GM18517 (cell line): ENCODE measurements around the gene SAG.

Experiments used
- ATAC-seq: cut with Tn5 transposase; IDR thresholded peaks from one replicate; pipeline ENCODE4 v1.9.1; 2021; ENCODE audit warnings: mild to moderate bottlenecking, moderate library complexity; ENCODE audit not compliant: unreplicated experiment

The SAG gene

DNA sequence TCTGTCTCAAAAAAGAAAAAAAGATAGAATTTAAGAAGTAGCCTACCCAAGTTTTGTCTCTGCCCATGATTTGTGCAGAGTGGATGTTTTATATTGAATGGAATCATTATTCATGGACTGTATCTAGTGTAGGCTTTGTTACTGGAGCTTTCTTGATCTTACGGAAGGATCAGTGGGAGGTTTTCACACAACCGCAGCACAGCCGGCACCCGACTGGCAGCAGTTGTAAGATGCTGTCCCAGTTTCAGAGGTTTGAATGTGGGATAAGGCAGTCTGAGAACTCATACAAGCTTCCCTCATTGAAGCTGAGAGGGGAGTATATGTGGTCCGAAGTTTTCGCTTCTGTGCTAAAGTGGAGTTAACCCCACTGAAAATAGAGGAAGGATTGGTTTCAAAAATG lies 19.7 kb upstream of the SAG start:
- no peak for ATAC-seq

DNA sequence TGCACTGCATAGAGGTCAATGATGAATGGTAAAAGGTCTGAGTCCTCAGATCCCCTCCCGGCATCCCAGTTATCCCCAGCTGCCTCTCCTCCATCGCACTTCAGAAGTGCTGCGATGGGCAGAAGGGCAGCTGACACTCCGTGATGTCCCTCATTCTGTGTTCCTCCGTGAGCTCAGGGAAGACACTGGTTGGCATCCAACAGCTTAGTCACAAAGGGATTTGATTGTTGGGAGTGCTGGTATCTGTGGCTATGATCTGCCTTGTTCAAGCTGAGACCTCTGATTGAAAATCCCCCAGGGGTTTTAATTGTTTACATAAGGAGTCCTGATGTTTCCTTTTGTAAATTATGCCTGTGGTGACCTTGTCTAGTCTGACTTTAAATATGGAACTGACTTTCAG lies 19.0 kb upstream of the SAG start:
- ATAC-seq: no peak

DNA sequence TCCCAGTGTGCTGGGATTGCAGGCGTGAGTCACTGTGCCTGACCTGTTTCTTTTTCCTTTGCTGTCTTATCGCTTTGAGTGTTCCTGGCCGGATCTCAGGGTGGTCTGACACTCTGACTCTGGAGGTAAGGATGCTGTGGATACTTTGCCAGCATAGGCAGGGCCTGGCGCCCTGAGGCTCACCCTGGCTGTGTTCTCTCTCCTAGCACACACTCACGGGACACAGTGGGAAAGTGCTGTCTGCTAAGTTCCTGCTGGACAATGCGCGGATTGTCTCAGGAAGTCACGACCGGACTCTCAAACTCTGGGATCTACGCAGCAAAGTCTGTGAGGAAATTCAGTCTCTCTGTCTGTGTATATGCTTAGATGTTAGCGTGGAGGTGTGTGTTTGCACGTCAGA lies 18.0 kb upstream of the SAG start:
- ATAC-seq: no peak

DNA sequence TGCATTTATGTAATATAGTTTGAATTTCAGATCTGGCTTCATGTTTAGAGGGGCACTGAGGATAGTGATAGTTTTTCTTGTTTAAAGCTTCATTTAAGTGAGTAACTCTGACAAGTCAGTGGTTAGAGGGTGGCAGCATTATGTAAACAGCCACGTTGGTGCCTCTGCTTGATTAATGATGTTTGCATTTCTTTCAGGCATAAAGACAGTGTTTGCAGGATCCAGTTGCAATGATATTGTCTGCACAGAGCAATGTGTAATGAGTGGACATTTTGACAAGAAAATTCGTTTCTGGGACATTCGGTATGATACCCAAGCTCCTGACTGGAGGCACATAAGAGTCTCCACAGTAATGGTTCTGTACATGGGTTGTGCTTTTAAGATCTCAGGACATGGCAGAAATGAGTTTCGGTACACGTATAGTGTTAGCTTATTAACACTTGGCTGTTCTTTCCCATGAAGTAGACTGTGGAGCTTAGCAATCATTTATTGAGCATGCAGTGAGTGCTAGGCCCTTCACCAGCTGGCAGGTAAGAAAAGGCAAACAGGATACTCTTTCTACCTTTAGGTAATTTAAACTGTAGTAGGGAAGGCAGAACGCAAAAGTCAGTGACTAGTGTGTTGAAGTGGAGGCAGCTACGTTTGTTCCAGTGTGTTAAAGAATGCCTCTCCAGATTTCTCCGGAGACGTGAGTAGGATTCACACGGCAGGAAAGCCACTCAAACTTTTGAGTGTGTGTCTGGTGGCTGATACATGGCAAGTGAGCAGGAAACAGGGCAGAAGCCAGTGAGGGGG lies 17.4 kb upstream of the SAG start:
- no peak for ATAC-seq

DNA sequence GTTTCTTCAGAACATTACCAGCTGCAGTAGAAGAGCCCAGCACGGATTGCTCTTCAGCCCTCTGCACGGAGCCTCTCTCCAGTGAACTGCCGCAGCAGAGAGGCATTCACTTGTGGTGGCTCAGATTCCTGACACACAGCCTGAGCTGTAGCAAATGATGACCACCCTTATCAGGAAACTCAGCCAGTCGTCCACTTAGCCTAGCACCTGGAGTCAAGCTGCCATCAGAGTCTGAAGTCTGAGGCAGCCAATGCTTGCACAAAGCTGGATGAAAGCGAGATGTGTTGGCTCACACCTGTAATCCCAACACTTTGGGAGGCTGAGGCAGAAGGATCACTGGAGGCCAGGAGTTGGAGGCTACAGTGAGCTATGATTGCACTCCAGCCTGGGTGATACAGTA lies 11.7 kb upstream of the SAG start:
- no peak for ATAC-seq

DNA sequence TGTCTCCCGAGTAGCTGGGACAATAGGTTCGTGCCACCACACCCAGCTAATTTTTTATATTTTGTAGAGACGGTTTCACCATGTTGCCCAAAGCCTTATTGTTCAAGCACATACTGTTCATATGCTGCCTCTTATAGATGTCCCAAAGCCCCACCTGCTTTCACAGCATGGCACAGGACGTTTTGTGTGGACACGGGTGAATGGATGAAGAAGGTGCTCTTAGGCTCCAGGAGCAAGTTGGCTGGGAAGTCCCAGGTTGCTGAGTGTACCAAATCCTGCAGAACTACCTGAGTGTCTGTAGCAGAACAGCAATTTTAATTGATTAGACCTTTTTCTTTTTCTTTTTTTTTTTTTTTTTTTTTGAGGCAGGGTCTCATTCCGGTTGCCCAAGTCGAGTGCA lies 10.5 kb upstream of the SAG start:
- ATAC-seq: no peak

DNA sequence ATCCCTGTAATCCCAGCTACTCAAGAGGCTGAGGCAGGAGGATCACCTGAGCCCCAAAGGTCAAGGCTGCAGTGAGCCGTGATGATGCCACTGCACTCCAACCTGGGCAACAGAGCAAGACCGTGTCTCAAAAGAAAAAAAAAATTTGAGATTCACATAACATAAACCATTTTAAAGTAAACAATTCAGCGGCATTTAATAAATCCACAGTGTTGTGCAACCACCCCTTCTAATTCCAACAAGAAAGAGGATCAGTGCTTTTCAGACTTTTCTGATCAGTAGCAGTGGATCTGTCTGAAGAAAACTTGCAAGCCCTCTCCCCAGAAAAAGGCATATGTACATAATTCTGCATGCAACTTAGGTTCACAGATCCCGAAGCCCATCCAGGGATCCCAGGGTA lies 7.2 kb upstream of the SAG start:
- no peak for ATAC-seq

DNA sequence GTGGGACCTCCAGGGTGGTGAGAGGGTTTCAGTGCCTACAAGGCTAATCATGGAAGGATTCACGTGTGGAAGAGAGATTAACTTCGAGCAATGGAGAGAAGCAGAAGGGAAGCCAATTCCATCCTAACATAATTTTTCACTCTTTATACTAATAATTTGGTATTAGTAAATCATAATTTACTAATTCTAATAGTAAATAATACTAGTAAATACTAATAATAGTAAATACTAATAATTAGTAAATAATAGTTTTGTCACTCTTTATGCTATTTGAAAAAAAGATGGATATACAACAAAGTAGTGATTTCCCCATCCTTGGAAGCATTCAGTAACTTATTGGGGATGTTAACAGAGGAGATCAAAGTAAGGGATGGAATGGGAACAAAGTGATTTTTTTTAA lies 6.4 kb upstream of the SAG start:
- ATAC-seq: no peak

DNA sequence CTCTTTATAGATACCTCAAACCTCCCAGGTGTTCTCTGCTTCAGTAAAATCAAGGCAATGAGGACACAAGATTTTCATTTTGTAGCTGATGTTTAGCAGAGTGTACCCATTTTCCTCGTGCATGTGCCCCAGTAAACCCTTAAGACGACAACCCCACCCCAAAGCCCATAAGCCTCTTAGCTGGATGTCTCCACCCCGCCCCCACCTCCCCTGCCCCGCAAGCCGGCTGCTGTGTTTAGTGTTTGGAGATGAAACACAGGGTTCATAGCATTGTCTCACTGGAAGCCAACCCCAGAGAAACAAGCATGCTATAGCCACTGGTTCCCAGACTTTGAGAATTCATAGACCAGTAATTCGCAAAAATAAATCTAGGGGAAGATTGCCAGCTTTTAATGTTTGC lies 5.8 kb upstream of the SAG start:
- no peak for ATAC-seq

DNA sequence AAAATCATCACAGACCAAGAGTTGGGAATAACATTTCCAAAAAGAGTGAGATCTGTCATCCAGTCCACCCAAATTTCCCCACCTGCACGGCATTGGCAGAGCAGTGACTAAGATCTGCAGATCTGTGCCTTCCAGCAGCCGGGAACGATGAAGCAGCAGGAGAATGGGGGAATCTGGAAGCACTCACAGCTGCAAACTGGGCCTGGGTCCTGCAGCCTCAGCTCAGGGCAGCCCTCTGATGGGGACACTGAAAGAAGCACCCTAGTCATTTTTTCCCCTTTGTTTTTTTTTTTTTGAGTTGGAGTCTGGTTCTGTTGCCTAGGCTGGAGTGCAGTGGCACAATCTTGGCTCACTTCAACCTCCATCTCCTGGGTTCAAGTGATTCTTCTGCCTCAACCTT lies 4.4 kb upstream of the SAG start:
- ATAC-seq: no peak

DNA sequence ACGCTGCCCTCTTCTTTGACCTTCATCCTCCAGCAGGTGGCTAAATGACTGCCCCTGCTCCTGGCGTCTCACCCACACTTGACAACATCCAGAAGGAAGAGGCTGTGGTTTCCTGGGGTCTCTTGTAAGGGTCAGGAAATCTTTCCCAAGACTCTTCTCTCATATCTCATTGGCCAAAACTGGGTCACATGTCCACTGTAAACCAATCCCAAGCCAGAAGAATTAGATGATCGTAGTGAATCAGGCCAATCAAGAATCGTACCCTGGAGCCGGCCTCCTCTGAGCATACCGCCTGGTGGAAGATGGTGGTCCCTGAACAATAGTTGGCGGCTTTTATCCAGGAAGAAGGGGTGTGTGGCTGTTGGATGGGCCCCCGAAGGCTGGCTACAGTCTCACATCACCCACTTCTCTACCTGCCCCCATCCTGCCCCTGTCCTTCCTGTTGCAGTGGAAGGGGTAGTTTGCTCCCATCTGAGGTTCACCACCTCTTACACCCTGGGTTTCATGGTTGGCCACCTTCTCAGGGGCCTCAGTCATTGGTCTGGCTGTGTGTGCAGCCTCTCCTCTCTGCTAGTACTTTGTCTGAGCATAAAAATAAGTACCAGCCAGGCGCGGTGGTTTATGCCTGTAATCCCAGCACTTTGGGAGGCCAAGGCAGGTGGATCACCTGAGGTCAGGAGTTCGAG lies 3.8 kb downstream of the SAG start:
- no peak for ATAC-seq

DNA sequence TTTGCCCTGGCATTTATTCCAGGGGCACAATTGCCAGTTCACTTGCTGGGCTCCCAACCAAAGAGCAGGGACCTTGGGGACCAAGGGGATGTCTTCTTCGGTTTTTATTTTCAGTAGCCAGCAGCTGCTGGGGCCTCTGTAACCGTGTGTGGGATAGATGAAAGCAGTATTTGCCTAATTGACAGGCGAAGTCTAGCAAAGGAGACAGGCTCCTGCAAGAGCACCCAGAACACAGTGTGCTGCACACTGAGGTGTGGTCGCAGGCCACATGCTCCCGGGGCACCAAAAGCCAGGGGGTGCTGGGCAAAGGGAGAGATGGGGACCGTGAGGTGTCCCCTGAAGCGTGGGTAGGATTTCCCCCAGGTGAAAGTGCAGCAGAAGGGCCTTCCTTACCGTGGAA lies 5.3 kb downstream of the SAG start:
- no peak for ATAC-seq

DNA sequence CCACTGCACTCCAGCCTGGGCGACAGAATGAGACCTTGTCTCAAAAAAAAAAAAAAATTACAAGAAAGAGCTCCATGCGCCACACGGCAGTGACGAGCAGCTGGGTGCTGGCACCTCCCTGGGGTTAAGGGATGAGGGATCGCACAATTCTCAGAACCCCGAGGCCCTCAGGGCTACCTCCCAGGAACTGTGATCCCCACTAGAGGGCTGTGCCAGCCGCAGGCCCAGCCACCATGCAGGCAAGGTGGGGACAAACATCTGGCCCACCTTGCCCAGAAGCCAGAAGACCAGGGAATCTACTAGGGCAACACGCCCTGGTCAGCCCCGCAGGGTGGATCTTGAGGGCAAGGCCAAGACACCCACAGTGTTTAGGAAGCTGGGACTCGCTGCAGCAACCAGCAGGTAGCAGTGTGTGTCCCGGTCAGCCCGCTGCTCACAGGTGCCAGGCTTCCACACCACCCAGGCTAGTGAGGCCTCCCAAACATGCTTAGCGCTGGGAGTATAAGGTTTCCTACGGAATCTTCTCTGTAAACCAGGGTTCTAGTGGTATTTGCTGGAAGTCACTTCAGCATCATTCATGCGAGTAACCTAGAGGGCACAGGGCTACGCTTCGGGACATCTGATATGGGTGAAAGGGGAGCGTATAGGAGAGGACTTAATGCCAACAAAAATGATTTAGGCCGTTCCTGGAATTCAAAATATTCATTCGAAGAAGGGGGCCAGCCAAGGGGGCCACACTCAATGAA lies 6.7 kb downstream of the SAG start:
- ATAC-seq: no peak

DNA sequence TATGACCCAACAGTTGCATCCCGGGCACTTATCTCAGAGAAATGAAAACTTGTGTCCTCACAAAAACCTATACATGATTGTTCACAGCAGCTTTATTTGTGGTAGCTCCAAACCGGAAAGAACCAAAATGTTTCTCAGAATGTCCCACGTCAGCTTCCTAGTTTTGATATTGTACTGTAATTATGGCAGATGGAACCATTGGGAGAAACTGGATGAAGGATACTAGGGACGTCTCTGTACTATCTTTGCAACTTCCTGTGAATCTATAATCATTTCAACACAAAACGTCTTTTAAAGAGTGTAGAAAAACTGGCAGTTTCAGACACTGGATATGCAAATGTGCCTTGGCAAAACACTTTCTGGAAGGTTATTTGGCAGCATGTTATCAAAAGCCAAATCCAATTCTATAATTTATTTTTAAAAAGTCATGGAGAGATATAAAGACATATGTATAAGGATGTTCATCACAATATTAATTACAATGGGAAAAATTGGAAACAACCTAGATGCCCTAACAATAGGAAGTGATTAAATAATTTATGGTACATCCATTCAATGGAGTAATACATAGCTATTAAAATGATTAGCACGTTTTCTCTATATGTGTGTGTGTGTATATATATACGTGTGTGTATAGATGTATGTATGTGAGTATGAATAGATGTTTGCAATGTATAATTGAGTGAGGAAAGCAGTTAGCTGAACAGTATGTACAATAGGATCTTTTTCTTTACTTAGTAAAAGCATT lies 9.8 kb downstream of the SAG start:
- ATAC-seq: no peak

DNA sequence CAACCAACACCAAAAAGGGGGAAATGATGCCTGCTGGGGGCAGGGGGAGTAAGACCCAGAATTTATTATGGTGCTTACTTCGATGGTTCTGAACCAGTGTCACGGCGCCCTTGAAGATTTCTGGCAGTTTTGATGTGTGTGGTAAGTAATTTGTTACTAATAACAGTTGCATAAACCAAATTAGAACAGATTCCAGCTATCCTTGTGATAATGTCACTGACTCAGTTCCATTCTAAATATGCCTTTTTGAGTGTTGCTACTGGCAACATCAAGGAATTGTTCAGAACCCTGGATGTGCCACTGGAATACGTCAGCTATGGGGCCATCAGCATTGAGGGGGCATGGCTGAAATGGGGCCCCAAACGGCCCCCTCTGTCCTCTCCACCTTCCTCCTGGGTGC lies 11.6 kb downstream of the SAG start:
- ATAC-seq: no peak

DNA sequence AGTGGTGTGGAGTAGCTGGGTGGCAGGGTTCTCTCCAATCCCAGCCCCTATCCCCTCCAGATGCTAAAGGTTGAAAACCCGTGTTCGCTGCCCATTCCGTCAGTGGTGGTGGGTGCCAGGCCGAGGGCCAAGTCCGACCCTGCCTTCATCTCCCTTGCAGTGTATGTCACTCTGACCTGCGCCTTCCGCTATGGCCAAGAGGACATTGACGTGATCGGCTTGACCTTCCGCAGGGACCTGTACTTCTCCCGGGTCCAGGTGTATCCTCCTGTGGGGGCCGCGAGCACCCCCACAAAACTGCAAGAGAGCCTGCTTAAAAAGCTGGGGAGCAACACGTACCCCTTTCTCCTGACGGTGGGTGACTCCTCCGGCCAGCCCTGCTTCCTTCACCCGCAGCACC lies 12.9 kb downstream of the SAG start:
- ATAC-seq: no peak

DNA sequence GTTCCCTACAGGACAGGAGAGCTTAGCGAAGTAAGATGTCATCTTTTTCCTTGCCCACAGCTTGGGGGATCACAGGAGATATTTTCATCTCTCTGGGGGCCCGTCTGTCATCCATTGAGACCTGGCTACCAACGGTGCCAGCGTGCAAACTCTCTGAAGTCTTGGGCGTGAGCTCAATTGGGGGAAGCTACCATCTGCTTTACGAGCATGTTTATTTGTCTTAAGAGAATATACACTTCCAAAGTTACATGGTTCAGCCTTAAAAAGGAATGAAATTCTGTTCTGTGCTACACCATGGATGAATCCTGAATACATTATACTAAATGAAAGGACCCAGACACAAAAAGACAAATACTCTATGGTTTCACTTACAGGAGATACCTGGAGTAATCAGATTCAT lies 13.6 kb downstream of the SAG start:
- no peak for ATAC-seq

DNA sequence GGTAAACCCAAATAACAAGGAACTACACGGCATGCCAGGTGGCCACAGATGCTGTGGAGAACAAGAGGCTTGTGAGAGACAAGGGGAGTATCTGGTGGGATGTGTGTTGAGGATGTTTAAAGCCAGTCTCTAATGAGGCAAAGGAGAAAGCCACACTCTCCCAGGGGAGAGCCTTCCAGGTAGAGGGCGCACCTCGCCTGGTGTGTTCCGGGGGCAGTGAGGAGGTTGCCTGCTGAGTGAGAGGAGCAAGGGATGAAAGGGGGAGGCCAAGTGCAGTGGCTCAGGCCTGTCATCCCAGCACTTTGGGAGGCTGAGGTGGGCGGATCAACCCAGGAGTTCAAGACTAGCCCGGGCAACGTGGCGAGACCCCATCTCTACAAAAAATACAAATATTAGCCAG lies 16.2 kb downstream of the SAG start:
- ATAC-seq: no peak

DNA sequence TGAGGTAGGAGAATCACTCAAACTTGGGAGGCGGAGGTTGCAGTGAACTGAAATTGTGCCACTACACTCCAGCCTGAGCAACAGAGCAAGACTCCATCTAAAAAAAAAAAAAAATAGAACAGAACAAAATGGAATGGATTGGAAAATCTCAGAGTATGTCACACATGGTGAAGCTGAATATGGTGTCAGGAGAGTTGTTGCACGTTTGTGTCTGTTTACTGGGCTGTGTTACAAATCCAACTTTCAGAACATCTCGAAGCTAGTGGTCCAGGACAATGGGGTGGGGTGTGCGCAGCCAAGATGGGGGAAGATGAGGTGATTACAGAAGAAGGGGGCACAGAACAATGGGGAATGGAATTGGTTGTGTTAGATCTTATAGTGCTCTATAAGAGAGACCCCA lies 17.6 kb downstream of the SAG start:
- no peak for ATAC-seq

DNA sequence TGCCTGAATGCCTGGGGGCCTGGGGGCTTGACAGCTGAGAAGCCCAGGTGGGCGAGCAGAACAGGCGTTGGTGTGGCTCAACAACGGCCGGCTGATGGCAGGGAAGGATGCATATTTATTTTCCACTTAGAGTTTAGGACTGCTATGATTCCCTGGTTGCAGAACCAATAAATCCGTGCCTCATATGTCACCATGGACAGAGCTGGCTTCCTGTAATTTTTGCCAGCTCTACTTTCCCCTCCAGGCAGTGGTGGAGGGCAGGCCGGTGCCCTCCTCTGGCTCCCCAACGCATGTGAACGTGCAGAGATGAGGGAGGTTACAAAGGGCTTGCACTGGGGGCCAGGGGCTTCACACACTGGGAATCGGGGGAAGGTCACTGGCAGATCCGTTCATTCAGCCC lies 18.2 kb downstream of the SAG start:
- no peak for ATAC-seq

DNA sequence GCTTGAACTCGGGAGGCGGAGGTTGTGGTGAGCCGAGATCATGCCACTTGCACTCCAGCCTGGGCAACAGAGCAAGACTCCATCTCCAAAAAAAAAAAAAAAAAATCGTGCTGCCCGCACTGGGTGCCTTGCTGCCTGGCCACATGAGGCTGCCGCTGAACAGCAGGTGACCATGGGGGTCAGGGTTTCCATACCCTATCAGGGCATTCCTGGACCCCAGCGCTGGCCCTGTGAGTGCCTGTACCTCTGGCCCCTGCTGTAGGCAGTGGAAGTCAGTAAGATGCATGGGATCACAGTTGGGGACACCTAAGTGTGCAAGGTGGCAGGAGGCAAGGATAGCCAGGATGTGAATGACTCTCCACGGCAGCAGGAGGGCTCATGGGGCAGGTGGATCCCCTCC lies 18.9 kb downstream of the SAG start:
- no peak for ATAC-seq
